ENCODE results near the gene ZNF428.
"Not testable (repeated sequence)": the region's sequence is repeated elsewhere in the genome, so short reads cannot be mapped to it uniquely, and the experiment has no call there.

ZNF428 gene

GRCh38 chr19:43616954-43617353, 2.5 kb downstream of the ZNF428 start:
- DNase-seq (ENCODE audit: low read depth): no peak

DNA sequence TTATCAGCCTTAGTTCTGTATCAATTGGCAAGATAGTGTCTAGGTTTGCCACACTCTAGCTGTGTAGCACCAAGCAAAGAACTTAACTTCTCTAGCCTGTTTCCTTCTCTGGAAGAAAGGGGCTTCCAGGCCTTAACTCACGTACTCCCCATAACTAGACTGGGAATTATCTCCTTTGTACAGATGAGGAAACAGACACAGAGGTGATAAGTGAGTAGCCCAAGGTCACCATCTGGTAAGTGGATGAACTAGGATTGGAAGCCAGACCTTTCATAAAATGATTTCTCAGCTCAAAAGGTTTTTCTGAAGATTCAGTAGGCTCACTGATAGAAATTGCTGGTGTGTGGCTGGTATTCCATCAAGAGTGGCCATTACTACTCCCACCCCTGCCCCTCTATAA, 3.1 kb downstream of the ZNF428 start:
- DNase-seq (ENCODE audit: low read depth): no peak

GRCh38 chr19:43612374-43612773, 7.1 kb downstream of the ZNF428 start:
- no peak for DNase-seq (ENCODE audit: low read depth)

GRCh38 chr19:43611788-43612187, 7.6 kb downstream of the ZNF428 start, which contains the start of gene SRRM5:
Gene SRRM5 (plus strand): TSS chr19:43612088. CDS start chr19:43612122, 34 bp downstream.
- DNase-seq (ENCODE audit: low read depth): no peak

DNA sequence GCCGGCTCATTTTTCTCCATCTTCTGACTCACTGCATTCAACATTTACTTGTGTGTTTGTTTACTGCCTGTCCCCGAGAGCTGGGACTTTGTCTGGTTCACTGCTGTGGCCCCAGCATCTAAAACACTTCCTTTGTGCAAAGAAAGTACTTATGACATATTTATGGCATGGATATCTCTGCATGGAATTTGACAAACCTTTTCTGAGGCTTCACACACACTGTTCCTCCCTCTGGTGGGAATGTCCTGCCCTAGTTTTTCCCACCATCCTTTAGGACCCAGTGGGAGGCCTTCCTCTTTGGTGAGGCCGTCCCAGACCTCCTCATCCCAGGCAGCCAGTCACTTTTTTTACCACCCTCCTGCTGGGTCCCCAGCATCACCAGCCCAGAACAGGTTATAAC, 8.9 kb downstream of the ZNF428 start:
- DNase-seq (ENCODE audit: low read depth): peak; percentile 5

DNA sequence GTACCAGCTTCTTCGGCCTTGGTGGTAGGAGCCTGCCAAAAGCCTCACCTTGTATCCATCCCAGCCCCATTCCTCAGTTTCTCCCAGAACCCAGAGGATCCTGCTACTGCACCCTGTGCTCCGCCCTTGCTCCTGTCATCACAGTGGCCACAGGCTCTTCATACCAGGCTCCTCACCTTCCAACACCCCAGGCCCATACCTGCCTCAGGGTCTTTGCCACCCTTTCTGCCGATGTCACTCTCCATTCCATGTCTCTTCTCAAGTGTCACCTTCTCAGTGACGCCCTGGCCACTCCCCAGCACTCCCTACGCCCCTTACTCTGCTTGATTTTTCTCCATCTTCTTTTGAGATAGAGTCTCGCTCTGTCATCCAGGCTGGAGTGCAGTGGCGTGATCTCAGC, 9.6 kb downstream of the ZNF428 start:
- no peak for DNase-seq (ENCODE audit: low read depth)

GRCh38 chr19:43607238-43608205, 11.9 kb downstream of the ZNF428 start:
- no peak for DNase-seq (ENCODE audit: low read depth)

DNA sequence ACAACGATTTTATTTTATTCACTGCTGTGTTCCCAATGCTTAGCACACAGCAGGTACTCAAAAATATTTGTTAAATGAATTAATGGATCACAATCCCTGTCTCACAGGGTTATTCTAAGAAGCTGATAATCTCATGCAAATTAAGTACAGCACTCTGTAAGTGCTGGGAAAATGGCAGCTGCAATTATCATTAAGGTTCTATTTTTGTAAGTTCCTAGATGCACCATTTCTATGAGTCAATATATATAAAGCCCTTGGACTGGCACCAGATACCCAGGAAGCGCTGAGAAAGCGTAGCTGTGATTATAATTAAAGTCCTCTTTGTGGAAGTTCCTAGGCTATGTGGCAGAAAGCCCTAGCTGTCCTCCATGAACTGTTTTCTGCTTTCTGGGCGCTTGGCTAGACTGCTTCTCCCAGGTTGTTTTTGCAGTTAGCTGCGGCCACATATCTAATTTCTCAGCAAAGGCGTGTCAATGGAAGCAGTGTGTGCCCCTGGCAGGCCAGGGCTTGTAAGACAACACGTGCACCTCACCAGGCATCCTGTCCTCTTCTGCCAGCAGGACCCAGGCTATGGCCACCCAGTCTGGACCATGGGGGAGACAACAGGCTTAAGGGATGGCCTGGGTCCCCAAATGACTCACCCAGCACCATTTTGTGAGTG, 12.7 kb downstream of the ZNF428 start:
- no peak for DNase-seq (ENCODE audit: low read depth)

GRCh38 chr19:43605875-43606568, 13.4 kb downstream of the ZNF428 start:
- no peak for DNase-seq (ENCODE audit: low read depth)

GRCh38 chr19:43600326-43600725, 19.1 kb downstream of the ZNF428 start:
- not testable (repeated sequence) for DNase-seq (ENCODE audit: low read depth)

DNA sequence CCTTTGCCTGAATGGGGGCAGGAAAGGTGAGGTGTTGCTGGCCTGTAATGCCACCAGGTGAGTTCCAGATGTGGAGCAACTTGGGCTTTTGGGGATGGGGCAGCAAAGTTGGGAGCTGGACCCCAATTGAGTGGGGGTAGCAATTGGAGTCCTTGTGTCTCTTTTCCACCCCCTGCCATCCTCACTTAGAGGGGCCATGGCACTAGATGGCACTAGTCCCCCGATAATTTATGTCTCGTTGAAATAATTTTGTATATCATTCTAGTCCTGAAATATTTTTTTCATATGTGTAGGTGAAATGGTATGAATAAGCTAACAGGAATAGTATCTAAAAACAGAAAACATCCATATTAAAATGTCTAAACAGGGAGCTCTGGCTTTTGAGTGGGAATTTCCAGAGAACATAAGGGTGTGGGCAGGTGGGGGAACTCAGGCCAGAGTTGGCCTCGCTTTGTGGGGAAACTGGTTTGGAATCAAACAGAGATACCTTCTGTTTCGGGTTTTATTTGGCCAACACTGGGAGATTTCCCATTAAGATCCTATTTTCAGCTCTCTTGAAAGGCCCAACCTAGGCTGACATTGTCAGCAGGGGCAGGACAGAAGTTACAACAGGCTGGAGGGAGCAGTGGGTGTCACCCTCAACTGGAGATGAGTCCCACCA, 19.7 kb downstream of the ZNF428 start:
- DNase-seq (ENCODE audit: low read depth): no peak

DNA sequence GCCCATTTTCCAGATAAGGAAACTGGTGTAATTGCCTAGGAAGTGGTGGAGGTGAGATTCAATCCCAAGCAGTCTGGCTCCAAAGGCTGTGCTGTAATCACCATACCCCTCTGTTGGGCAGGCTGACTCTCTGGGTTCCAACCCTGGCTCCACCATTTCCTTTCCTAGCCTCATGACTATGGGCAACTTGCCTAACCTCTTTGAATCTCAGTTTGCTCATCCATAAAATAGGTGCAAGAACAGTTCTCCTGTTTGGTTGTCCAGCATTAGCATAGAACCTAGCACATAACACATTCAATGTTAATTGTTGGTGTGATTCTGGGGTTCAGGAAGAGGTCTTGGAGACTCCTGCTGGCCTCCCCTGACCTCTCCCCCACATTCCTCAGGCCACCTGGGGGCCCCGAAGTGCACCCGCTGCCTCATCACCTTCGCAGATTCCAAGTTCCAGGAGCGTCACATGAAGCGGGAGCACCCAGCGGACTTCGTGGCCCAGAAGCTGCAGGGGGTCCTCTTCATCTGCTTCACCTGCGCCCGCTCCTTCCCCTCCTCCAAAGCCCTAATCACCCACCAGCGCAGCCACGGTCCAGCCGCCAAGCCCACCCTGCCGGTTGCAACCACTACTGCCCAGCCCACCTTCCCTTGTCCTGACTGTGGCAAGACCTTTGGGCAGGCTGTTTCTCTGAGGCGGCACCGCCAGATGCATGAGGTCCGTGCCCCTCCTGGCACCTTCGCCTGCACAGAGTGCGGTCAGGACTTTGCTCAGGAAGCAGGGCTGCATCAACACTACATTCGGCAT, 20.8 kb downstream of the ZNF428 start:
- no peak for DNase-seq (ENCODE audit: low read depth)

- no peak for DNase-seq (ENCODE audit: low read depth)
Observed at GRCh38 chr19:43597876-43598275, 21.6 kb downstream of the ZNF428 start.

DNA sequence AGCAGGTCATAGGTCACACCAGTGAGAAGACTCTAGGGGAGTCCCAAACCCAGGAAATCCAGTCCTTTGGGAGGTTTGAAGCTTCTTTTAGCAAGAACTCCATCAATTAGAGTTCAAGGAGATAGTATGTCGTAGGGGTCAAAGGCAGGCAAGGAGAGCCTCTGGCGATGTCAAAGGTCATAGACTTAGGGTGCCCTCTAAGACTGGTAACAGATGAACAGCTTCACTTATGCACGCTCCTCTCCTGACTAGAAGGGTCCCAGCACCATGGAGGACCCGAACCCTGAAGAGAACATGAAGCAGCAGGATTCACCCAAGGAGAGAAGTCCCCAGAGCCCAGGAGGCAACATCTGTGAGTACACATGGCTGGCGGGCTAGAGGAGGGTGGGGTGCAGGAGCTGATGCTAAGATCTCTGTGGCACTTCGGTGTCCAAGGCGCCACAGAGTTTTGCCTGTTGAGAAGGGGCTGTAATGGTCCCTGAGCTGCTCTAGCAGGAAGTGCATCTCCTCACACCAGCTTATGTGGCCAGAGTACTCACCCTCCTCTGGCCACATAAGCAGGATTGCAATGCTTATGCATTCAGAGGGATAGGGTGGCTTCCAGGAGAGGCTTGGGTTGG, 22.5 kb downstream of the ZNF428 start:
- no peak for DNase-seq (ENCODE audit: low read depth)

DNA sequence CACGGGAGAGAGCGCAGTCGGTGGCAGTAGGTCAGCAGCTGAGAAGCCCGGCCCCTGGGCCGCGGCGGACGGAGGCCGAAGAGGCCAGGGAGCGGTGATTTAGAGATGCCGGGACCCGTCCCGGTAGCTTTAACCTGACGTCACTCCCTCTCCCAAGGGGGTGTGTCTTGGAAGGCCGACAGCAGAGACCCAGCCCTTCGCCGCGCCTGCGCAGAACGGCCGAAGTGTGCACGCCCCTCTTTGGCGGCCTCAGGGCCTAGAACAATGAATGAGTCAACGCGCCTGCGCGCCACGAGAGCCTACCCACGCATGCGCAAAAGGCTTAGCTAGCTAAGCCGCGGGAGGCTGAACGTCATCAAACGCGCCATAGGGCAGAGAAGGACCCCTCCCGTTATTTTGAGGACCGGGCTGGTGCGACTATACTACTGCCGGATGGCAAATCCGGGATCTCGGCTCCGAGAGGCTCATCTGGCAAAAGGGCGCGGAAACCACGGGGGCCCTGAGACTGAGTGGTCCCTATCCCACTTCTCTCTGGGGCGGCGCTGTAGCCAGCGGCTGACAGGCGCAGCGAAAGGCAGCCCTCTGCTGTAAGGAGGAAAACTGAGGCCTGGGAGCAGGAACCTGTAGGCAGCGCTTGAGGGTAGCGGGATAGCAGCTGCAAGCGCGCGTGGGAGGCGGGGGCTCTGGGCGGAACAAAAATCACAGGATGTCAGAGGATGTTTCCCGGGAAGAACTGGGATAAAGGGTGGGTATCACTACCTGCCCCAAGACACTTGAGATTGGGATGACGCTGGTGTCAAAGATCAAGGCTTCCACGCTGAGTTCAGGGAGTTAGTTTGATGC, 23.2 kb downstream of the ZNF428 start, which contains the start of the genes IRGQ and ZNF576:
TSS of gene IRGQ (minus strand) at position 136 of the 843 bp plus-strand sequence. CDS start 796 bp downstream, outside the sequence.
TSS of gene ZNF576 (plus strand) at position 597 of the 843 bp plus-strand sequence. CDS start 514 bp downstream, outside the sequence.
- DNase-seq (ENCODE audit: low read depth): peak; percentile 98

- no peak for DNase-seq (ENCODE audit: low read depth)
Observed at GRCh38 chr19:43595605-43595998, 23.8 kb downstream of the ZNF428 start.

GRCh38 chr19:43594710-43595604, 24.5 kb downstream of the ZNF428 start:
- DNase-seq (ENCODE audit: low read depth): no peak

GRCh38 chr19:43594081-43594697, 25.2 kb downstream of the ZNF428 start:
- DNase-seq (ENCODE audit: low read depth): no peak
